Stimulated activated CD8-positive, alpha-beta memory T cell treated with anti-CD3 and anti-CD28 coated beads, Interleukin-4, amount 100 ng/mL, for 24 hours (primary cell): ENCODE measurements around the gene THADA.

Source experiments
- DNase-seq: peaks from one replicate; pipeline ENCODE4 v3.0.0-alpha.2; 2020; ENCODE audit warnings: low read depth

Gene THADA

GRCh38 chr2:43222475-43223309, 373.1 kb downstream of the THADA start:
- DNase-seq, result no peak

GRCh38 chr2:43221763-43222474, 373.9 kb downstream of the THADA start:
- peak; percentile 46 for DNase-seq

GRCh38 chr2:43221124-43221762, 374.6 kb downstream of the THADA start:
- no peak for DNase-seq

GRCh38 chr2:43220760-43221123, 375.1 kb downstream of the THADA start:
- DNase-seq, result no peak

GRCh38 chr2:43220229-43220751, 375.5 kb downstream of the THADA start:
- no peak for DNase-seq

GRCh38 chr2:43219383-43220228, 376.2 kb downstream of the THADA start:
- DNase-seq, result peak; percentile 59

GRCh38 chr2:43218702-43219382, 377.0 kb downstream of the THADA start:
- peak; percentile 50 for DNase-seq

- no peak for DNase-seq
Observed at GRCh38 chr2:43218155-43218701, 377.6 kb downstream of the THADA start.

- no peak for DNase-seq
Observed at GRCh38 chr2:43217228-43218154, 378.3 kb downstream of the THADA start.

GRCh38 chr2:43216629-43217028, 379.2 kb downstream of the THADA start:
- DNase-seq, result no peak

GRCh38 chr2:43215673-43216255, 380.1 kb downstream of the THADA start:
- no peak for DNase-seq

- no peak for DNase-seq
Observed at GRCh38 chr2:43214253-43214652, 381.6 kb downstream of the THADA start.

- DNase-seq, result no peak
Observed at GRCh38 chr2:43212931-43213330, 382.9 kb downstream of the THADA start.

GRCh38 chr2:43212216-43212835, 383.5 kb downstream of the THADA start:
- no peak for DNase-seq

GRCh38 chr2:43210467-43211303, 385.2 kb downstream of the THADA start:
- no peak for DNase-seq

GRCh38 chr2:43210125-43210466, 385.7 kb downstream of the THADA start:
- no peak for DNase-seq

- DNase-seq, result no peak
Observed at GRCh38 chr2:43209204-43209717, 386.6 kb downstream of the THADA start.
